SKM-1 (cell line): Measurements from ENCODE around the gene C6orf163.
A peak's percentile ranks its signal among the peaks of the same experiment; 100 is the strongest.
"Not testable (repeated sequence)": the region's sequence is repeated elsewhere in the genome, so short reads cannot be mapped to it uniquely, and the experiment has no call there.

Experiments used
- DNase-seq: peaks from one replicate; lab custom pipeline; 2025; ENCODE audit not compliant: unreplicated experiment; lab: John Stamatoyannopoulos, UW

Gene C6orf163

DNA sequence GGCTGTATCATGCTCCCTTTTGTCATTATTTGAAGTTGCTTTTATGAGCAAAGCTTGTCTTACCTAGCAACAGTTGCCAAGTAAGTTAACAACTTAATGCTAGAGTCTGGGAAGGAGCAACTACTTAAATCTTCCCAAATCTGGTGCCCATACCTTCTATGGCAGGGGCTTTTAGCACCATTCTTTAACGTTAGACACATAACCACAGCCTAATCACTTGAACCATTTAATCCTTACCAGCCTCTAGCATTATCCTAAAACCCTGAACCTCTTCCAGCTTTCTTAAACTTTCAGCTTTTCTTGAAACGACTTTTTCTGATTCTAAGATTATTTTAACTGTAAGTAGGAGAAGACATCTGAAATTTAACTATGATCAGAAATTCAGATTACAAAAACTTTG lies at the start of gene C6orf163:
Gene C6orf163, plus strand, starts transcription at position 83 of the 400 bp plus-strand sequence. Its CDS starts 287 bp downstream, at position 370.
- no peak for DNase-seq

GRCh38 chr6:87297119-87297518 lies 47.5 kb upstream of the C6orf163 start:
- no peak for DNase-seq

- not testable (repeated sequence) for DNase-seq
Observed at GRCh38 chr6:87301277-87301676, 43.3 kb upstream of the C6orf163 start.

DNA sequence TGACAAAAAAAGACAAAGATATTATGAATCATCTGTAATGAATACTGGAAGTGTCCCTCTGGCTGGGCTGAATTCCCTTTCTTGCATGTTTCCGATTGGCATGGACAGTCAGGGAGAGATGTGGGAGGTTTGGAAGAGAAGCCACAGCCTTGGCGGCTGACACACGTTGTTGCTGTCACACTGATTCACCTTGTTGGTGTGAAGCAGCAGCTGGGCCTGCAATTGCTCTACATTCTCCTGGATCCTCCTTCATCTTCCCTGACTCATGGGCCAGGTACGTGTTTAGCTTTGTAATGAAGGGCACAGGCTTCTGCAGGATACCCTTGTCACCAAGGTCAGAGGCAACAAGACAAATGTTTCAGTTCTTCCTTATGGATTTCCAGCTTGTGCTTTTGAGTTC lies 35.6 kb upstream of the C6orf163 start:
- DNase-seq = no peak

- no peak for DNase-seq
Observed at GRCh38 chr6:87312860-87313259, 31.8 kb upstream of the C6orf163 start.

DNA sequence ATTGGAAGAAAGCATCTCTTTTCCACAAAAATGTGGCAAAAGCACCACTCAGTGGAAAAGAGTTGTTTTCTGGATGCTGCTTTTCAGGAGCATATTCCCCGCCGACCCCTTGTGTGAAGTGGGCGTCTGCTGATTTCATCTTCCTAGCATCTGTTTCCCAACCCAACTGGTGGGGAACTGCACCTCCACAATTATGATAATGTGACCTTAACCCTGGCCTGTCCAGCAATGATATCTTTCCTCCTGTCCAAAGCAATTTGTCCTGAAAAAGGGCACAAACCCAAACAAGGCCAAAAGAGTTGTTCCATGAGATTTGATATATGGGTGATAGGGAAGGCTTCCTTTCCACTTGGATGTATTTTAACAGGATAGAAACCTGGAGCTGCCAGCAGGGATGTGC lies 29.5 kb upstream of the C6orf163 start:
- DNase-seq = no peak

- no peak for DNase-seq
Observed at GRCh38 chr6:87319271-87319987, 25.2 kb upstream of the C6orf163 start.

DNA sequence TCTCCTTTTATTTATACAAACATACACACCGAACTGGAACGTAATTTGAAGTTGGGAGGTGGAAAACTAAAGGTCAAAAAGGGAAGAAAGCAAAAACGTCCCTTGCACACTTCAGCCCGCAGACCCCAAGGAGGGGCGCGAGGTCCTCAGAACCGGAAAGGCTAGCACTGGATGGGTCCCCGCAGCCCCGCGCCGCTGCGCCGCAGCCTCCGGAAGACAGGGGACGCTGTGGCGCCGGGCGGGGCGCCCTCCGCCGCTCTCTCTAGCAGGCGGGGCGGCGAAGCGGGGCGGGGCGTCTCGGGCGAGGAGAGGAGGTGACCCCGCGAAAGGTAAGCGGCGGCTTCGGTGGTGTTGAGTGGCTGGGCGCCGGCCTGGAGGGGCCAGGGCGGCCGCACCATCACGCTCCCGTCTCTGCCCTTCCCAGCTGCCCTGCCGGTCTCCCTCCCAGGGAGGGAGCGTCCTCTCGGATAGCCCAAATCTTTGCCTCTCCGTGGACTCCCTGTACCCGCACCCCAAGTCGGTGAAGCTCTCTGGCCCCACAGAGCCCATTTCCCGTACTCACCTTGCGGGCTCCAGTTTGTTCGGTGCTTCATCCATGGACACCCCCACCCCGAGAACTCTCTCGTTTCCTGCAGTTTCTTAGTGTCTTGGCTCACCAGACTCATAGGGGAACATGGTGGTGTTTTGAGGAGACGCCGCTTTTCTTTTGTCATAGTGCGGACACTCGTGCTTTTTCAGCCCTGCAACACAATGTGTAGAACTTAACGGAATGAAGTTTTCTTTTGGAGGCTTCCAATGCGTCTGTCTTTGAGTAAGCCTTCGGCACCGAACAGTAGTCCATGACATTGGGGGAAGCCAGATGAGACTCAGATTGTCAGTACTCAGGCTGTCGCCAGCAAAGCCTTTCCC lies 22.1 kb upstream of the C6orf163 start, which contains the start of gene SMIM8:
Gene SMIM8, plus strand, starts transcription at position 285 of the 909 bp plus-strand sequence. CDS start 14,444 bp downstream, outside the sequence.
- DNase-seq = peak; percentile 37

DNA sequence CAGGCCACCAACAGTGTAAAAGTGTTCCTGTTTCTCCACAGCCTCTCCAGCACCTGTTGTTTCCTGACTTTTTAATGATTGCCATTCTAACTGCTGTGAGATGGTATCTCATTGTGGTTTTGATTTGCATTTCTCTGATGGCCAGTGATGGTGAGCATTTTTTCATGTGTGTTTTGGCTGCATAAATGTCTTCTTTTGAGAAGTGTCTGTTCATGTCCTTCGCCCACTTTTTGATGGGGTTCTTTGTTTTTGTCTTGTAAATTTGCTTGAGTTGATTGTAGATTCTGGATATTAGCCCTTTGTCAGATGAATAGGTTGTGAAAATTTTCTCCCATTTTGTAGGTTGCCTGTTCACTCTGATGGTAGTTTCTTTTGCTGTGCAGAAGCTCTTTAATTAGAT lies 20.7 kb upstream of the C6orf163 start:
- not testable (repeated sequence) for DNase-seq

DNA sequence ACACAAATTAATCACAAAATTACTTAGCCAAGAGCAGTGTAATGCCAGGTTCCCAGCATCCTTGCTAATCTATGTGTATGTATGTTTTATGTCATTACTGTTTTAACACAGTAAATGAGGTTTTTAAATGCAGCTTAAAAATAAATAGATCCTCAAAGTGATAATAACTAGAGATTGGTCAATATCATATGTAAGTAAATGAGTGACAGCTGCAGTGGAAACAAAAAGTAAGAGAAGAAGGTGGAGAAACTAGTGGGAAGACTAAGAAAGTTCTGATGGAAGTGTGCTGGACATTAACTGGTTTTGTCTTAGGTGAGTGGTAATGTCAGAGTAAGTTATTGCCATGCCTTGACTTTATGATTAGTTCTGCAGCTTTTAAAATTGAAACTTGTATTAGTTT lies 13.7 kb upstream of the C6orf163 start:
- DNase-seq = no peak

GRCh38 chr6:87333033-87333432 lies 11.6 kb upstream of the C6orf163 start:
- DNase-seq = no peak

GRCh38 chr6:87333591-87334181 lies 10.9 kb upstream of the C6orf163 start:
- DNase-seq = no peak

GRCh38 chr6:87334683-87335082 lies 9.9 kb upstream of the C6orf163 start:
- no peak for DNase-seq

DNA sequence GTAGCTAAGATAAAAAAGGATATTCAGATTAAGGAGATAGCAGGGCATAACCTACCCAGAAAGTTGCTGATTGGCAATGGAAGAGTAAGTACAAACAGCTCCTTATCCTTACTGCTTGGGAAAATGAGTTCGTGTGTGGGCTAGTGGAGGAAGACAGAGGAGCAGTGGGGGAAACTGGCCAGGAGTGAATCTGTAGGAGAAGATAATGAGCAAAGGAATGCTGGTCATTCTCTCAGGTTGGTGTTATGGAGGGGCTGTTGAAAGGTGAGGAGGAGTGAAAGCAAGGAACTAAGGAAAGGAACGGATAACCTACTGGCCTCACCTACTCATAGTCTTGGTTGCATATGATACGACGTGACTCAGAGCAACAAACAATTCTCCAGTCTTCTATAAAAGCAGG lies 8.2 kb upstream of the C6orf163 start:
- DNase-seq = no peak

GRCh38 chr6:87340230-87340629 lies 4.4 kb upstream of the C6orf163 start:
- no peak for DNase-seq

DNA sequence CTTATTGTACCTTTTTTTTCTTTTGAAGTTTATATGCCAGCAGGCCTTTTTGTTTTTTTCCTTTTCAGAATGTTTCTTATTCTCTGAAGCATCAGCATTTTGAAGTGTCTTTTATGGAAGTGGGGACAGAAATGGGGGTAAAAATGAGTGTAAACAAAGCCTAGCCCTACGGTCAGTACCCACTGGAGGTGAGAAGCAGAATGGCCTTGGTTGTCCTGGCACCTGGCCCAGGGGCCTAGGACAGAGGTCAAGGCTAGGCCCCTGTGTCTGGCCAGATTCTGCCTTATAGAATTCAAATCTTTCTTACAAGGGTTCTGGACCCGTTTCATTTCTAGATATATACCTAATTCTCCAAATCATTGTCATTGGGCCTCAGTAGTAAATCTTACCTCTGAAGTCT lies 3.5 kb upstream of the C6orf163 start:
- no peak for DNase-seq

- DNase-seq = no peak
Observed at GRCh38 chr6:87341899-87342298, 2.7 kb upstream of the C6orf163 start.

DNA sequence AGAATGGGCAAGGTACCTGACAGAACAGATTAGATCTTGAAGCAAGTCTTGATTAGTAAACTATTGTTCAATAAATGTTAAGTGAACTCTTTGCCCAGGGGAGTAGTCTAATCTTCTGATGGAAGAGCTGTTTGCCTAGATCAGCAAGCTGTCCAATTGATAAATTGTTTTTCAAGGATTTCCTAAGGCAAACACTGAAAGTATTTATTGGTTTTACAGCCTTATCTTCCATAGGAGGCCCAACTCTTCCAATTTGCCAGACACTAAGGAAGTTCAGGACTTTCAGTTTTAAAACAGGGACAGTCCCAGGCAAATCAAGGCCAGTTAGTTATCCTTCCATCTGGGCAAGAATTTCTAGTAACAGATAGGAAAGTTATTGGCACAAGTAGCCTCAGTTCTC lies 1.8 kb upstream of the C6orf163 start:
- no peak for DNase-seq

DNA sequence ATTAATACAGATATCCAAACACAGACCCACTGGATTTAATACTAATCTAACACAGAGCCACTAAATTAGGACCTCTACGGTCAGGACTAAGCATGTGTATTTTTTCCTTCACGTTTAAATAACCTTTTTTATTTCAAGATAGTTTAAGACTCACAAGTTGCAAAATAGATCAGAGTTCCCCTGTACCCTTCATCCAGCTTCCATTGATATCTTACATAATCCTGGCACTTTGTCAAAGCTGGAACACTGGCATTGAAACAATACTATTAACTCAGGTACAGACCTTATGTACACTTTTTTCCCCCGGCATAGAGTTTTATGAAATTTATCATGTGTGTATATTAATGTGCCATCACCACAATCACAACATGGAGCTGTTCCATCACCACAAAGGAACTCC lies 2.1 kb downstream of the C6orf163 start:
- no peak for DNase-seq

- DNase-seq = no peak
Observed at GRCh38 chr6:87349896-87350295, 5.3 kb downstream of the C6orf163 start.

DNA sequence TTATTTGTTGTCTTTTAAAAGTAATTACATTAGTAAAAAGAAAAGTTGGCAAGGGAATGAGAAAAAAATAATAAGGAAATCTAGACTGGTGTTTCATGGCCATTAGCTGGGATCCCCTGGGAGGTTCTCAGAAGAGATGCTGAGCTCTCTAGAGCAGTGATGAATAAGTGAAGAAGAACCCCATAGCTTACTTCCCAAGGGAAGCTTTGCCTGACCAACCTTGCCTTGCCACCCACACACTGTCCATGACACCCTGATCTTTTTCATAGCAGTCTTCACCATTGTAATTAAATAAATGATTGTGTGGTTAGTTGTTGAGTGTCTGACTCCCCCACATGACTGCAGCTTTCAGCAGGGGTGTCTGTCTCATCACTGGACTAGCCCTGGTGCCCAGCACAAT lies 5.9 kb downstream of the C6orf163 start:
- no peak for DNase-seq

- no peak for DNase-seq
Observed at GRCh38 chr6:87351583-87351982, 7.0 kb downstream of the C6orf163 start.
